ENCODE data around the gene ZCWPW1. TPM values are rescaled to one million over a fixed set of nuclear protein-coding genes. Genes with fewer than 3 reads are reported as not detected.
"Not testable (repeated sequence)": the region's sequence is repeated elsewhere in the genome, so short reads cannot be mapped to it uniquely, and the experiment has no call there.

ZCWPW1 gene
- total RNA-seq, 1 donor from 2014 or later = 4.5 TPM

DNA sequence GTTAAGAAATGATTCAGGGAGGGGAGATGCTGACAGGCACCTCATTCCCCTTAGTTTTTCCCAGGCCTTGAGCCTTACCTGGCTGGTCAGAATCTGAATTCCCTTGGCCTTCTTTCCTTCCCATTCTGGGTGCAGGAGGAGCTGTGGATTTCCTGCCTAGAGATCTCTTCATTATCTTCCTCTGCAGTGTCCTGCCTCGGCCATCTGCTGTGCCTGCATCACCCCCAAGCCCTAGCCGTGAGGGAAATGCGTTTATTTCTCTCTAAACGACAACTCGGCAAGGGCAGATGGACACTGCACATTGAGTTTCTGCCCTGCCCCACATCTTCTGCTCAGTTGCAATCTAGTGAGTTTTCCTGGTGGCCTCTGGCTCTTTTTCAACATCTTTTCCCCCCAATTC, 26.7 kb downstream of the ZCWPW1 start:
- DNase-seq (ENCODE audit: extremely low read depth, low read depth, low spot score) = no peak

DNA sequence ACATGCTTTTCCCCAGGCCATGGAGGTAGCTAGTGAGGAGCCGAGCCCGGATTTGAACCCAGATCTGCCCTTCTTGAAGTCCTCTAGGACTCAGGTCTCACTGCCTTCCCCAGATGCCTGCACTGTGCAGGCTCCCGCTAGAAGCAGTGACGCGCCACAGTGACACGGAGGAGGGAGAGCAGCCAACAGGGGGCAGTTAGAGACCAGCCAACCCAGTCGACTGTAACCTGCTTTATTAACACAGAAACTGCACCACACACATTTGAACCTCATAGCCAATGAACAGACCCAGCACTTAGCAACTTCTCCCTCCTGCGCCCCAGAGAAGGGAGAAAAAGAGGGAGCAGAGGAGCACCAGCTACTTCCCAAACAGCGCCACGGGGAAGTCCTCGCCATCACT, 27.8 kb downstream of the ZCWPW1 start:
- DNase-seq (ENCODE audit: extremely low read depth, low read depth, low spot score) = no peak

GRCh38 chr7:100400041-100400440, 28.5 kb downstream of the ZCWPW1 start:
- no peak for DNase-seq (ENCODE audit: extremely low read depth, low read depth, low spot score)

GRCh38 chr7:100398239-100398638, 30.3 kb downstream of the ZCWPW1 start:
- DNase-seq (ENCODE audit: extremely low read depth, low read depth, low spot score) = no peak

DNA sequence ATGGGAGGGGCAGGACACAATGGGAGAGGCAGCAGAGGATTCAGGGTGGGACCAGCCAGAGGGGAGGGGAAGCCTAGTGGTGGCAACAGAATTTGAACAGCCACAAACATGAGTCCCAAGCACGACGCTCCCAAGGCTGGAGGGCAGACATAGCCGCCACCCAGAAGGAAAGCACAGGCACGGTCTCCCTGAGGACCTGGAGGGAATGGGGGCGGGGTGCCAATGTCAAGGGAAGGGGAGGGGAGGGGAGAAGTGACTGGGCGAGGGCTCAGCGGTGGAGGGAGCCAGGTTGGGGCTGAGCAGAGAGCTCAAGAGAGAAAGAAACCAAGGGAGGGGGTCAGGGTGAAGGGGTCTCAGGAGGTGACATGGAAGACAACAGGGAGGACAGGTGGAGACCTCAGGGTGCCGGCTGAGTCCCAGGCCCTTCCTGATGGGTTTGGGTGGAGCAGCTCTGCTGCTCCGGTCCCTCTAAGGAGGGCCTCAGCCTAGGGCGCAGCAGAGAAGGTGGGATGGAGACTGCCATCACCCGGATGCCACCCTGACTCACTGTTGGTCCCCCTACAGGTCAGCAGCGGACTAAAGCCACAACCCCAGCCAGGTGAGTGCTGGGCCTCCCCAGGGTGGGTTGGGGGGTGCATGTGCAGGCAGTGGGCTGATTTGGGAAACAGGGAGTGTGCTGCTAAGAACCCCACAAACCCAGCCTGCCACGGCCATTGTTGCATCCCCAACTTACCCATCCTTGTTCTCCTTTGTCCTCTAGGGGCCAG, 31.0 kb downstream of the ZCWPW1 start:
- DNase-seq (ENCODE audit: extremely low read depth, low read depth, low spot score) = no peak

DNA sequence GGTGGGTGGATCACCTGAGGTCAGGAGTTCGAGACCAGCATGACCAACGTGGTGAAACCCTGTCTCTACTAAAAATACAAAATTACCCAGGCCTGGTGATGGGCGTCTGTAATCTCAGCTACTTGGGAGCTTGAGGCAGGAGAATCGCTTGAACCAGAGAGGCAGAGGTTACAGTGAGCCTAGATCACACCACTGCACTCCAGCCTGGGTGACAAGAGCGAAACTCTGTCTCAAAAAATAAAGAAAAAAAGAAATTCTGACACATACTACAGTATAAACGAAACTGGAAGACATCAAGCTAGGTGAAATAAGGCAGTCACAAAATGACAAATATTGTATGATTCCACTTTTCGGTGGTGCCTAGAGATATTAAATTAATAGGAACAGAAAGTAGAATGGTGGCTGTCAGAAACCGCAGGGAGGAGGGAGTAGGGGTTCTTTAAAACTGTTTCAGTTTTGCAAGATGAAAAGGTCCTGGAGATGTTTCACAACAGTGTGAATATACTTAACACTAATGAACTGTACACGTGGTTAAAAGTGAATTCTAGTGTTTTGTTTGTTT, 32.0 kb downstream of the ZCWPW1 start:
- DNase-seq (ENCODE audit: extremely low read depth, low read depth, low spot score) = no peak

- DNase-seq (ENCODE audit: extremely low read depth, low read depth, low spot score) = no peak
Measured at GRCh38 chr7:100394077-100394476, 34.4 kb downstream of the ZCWPW1 start.

DNA sequence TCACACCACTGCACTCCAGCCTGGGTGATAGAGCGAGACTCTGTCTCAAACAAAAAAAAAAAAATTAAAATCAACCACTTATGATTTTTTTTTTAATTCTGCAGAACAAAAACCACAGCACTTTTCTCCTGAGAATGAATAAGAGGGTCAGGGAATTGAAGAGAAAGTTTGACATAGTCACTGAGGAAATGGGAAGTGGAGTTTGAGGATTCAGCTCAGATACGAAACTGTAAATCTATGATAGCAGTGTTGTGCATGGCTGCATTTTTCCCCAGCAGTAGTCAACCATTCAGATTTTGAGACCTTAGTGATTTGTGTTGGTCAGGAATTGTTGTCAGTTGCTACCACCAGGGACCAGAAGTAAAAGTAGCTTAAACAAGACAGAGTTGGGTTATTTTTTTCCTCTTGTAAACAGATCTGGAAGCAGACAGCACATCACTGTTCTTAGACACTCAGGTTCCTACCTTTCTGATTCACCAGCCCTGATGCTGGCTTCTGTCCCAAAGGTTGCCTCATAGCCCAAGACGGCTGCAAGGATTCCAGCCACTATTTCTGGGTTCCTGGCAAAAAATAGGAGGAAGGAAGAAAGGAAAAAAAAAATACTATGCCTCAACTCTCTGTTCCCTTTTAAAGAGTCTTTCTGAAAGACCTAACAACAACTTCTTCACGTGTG, 35.1 kb downstream of the ZCWPW1 start:
- DNase-seq (ENCODE audit: extremely low read depth, low read depth, low spot score) = no peak

DNA sequence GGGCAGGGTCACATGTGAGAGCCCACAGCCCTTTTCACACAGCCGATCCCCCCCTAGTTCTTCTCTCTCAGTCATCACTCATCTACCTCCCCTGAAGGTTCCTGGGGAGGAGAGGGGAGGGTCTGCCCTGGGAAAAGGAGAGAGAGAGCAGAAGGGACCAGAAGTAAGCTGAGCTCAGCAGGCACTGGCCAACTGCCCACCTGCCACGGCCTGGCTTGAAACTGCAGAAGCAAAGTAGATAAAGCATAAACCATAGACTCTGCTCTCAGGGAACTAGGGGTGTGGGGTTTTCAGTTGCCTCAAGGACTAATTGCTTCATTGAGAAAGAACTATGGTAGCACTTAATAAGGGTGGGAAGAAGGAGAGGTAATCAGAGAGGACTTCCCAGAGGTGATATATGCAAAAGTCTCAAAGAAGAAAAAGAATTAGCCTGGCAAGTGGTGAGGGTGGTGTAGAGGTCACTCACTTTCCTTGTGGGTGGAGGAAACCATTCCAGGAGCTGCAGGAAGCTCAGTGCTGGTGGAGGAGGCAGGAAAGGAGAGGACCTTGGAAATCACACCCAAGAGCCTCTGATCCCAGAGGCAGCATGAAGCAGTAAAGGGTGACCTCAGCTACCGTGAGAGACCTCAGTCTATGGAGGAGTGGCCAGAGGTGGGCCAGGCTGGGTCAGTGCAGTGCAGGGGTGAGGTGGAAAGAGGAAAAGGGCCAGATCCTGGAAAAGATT, 38.1 kb downstream of the ZCWPW1 start:
- DNase-seq (ENCODE audit: extremely low read depth, low read depth, low spot score) = no peak

DNA sequence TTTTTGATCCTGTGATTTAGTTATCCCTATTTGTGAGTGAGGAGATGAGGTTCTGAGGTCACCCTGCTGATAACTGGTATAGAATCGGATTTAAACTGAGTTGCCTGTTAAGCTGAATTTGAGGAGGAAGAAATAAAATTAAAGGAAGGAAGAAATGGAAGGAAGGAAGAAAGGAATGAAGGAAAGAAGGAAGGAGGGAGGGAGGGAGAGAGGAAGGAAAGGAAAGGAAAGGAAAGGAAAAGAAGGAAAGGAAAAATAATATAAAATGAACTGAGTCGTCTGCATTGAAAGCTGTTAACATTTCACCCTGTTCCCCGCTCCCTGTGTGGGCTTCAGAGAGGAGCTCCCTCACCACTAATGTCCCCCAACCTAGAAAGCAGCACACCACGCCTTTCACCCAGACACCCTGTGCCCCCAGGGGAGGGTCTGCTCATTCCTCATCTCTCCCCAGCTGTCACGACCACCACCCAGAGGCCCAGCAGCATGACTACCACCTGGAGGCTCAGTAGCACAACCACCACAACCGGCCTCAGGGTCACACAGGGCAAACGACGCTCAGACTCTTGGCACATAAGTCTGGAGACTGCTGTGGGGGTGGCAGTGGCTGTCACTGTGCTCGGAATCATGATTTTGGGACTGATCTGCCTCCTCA, 38.9 kb downstream of the ZCWPW1 start:
- DNase-seq (ENCODE audit: extremely low read depth, low read depth, low spot score) = no peak

- no peak for DNase-seq (ENCODE audit: extremely low read depth, low read depth, low spot score)
Measured at GRCh38 chr7:100387695-100388094, 40.8 kb downstream of the ZCWPW1 start.

DNA sequence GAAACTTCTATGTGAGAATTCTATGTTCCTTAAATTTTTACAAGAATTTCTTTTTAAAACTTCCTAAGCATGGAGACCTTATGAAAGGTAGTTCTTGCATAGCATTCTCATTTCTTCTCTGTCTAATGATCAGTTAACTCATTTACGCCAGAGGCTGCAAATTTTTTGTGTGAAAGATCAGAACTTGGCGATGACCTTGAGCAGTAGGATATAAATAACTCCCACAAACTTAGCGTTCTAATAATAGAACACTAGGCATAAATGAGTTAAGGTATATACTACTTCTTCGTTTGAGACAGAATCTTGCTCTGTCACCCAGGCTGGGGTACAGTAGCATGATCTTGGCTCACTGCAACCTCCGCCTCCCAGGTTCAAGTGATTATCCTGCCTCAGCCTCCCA, 41.6 kb downstream of the ZCWPW1 start:
- no peak for DNase-seq (ENCODE audit: extremely low read depth, low read depth, low spot score)

- DNase-seq (ENCODE audit: extremely low read depth, low read depth, low spot score) = no peak
Measured at GRCh38 chr7:100384628-100385294, 43.7 kb downstream of the ZCWPW1 start.

GRCh38 chr7:100382234-100382853, 46.2 kb downstream of the ZCWPW1 start:
- not testable (repeated sequence) for DNase-seq (ENCODE audit: extremely low read depth, low read depth, low spot score)

DNA sequence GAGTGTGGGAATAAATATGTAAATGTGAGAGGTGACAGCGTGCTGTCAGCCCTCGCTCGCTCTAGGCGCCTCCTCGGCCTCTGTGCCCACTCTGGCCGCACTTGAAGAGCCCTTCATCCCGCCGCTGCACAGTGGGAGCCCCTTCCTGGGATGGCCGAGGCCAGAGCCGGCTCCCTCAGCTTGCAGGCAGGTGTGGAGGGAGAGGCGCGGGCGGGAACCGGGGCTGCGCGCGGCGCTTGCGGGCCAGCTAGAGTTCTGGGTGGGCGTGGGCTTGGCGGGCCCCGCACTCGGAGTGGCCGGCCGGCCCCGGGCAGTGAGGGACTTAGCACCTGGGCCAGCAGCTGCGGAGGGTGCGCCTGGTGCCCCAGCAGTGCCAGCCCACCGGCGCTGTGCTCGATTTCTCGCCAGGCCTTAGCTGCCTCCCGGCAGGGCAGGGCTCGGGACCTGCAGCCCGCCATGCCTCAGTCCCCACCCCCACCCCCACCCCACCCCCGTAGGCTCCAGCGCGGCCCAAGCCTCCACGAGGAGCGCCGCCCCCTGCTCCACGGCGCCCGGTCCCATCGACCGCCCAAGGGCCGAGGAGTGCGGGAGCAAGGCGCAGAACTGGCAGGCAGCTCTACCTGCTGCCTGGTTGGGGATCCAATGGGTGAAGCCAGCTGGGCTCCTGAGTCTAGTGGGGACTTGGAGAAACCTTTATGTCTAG, 46.8 kb downstream of the ZCWPW1 start:
- not testable (repeated sequence) for DNase-seq (ENCODE audit: extremely low read depth, low read depth, low spot score)

- no peak for DNase-seq (ENCODE audit: extremely low read depth, low read depth, low spot score)
Measured at GRCh38 chr7:100380196-100380595, 48.3 kb downstream of the ZCWPW1 start.

- no peak for DNase-seq (ENCODE audit: extremely low read depth, low read depth, low spot score)
Measured at GRCh38 chr7:100378114-100378755, 50.3 kb downstream of the ZCWPW1 start.

DNA sequence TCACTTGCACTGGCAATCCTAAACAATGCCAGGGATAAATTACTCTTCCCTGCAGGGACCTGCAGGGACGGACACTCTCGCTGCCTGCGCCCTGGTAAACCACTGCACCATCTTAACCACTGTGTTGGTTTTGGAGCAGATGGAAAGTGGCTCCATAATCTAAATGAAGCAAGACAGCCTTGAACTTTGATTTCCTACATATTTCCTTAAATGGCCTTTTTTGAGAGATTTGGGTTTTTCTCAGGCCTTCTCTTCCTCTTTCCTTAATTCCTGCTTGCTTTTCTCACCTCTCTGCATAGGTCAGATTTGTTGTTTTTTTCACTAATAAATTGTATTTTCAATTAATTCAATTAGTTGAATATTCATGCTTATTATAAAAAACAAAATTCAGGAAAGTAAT, 52.4 kb downstream of the ZCWPW1 start:
- no peak for DNase-seq (ENCODE audit: extremely low read depth, low read depth, low spot score)

DNA sequence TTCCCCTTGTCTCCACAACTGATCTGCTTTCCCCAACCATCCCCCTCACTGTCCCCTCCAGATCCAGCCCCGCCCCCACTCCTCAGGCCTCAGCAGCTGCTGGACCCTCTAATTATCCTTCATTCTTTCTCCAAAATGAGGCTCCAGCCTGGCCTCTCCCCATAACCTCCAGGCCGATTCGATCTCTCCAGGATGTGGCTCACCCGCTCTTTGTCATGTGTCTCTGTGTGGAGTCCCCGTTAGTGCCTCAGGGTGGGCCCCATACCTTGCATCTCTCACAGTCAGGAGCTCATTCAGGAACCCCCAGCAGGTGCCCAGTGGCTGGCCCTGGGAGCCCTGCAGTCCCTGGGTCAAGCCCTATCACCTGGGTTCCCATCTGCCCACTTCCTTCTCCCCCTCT, 53.9 kb downstream of the ZCWPW1 start:
- no peak for DNase-seq (ENCODE audit: extremely low read depth, low read depth, low spot score)

Measured in glomerular endothelial cell (primary cell).